HL-60 (cell line): Measurements from ENCODE around the gene RBPJL.

Source experiments
- DNase-seq, 2 experiments: peaks; one replicate each; pipeline ENCODE4 v3.0.0-alpha.2; 2010 to 2020; ENCODE audit warnings: low read depth in 1 of 2, low spot score in 1 of 2
- H3K27ac ChIP-seq: fragments of 250-450 bp; sonication (Bioruptor Pico); replicated peaks from 2 replicates; pipeline ENCODE4 v1.5.1; 2020; ENCODE audit warnings: mild to moderate bottlenecking, moderate library complexity
- H3K27me3 ChIP-seq: fragments of 250-450 bp; sonication (Bioruptor Pico); 2 replicates; pipeline ENCODE4 v1.5.1; 2021; ENCODE audit warnings: mild to moderate bottlenecking, moderate library complexity; ENCODE audit not compliant: insufficient read depth, poor library complexity, severe bottlenecking
- H3K4me3 ChIP-seq: replicated peaks from 2 replicates; pipeline ENCODE4 v1.5.1; 2011; ENCODE audit warnings: mild to moderate bottlenecking, control low read depth, low read length; ENCODE audit not compliant: insufficient read depth
- GABPA ChIP-seq: IDR thresholded peaks from 2 replicates; pipeline ENCODE4 v1.6.1; 2012; ENCODE audit warnings: low read depth
- POLR2AphosphoS5 ChIP-seq: IDR thresholded peaks from 2 replicates; pipeline ENCODE4 v1.6.1; 2012; ENCODE audit warnings: low read depth
- SPI1 ChIP-seq: IDR thresholded peaks from 2 replicates; pipeline ENCODE4 v1.6.1; 2012; ENCODE audit warnings: low read depth, mild to moderate bottlenecking, borderline replicate concordance
- TF ChIP-seq, protein P1 (sequence below): IDR thresholded peaks from 2 replicates; pipeline ENCODE4 v1.6.1; 2012; ENCODE audit warnings: low read depth; ENCODE audit not compliant: insufficient replicate concordance
- TF ChIP-seq, protein P2 (sequence below): IDR thresholded peaks from one replicate; pipeline ENCODE4 v1.5.1; 2011; ENCODE audit warnings: low read length, control low read depth, inconsistent platforms; ENCODE audit not compliant: insufficient read depth

The RBPJL gene

DNA sequence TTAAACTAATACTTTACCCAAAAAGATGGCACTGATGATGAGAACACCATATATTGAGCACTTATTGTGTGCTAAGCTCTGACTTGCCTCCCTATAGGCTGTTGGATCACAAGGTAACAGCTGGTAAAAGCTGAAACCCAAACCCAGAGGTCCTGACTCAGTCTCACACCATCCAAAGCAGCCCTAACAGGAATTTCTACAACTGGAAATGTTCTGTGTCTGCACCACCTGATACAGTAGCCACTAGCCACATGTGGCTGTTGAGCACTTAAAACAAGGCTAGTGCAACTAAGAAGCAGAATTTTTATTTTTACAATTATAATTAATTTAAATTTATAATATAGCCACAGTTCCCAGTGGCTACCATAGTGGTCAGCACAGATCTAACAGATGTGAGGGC, 17.1 kb downstream of the RBPJL start:
- H3K4me3 ChIP-seq: no peak overlapping the region
- TF ChIP-seq, protein P1, sequence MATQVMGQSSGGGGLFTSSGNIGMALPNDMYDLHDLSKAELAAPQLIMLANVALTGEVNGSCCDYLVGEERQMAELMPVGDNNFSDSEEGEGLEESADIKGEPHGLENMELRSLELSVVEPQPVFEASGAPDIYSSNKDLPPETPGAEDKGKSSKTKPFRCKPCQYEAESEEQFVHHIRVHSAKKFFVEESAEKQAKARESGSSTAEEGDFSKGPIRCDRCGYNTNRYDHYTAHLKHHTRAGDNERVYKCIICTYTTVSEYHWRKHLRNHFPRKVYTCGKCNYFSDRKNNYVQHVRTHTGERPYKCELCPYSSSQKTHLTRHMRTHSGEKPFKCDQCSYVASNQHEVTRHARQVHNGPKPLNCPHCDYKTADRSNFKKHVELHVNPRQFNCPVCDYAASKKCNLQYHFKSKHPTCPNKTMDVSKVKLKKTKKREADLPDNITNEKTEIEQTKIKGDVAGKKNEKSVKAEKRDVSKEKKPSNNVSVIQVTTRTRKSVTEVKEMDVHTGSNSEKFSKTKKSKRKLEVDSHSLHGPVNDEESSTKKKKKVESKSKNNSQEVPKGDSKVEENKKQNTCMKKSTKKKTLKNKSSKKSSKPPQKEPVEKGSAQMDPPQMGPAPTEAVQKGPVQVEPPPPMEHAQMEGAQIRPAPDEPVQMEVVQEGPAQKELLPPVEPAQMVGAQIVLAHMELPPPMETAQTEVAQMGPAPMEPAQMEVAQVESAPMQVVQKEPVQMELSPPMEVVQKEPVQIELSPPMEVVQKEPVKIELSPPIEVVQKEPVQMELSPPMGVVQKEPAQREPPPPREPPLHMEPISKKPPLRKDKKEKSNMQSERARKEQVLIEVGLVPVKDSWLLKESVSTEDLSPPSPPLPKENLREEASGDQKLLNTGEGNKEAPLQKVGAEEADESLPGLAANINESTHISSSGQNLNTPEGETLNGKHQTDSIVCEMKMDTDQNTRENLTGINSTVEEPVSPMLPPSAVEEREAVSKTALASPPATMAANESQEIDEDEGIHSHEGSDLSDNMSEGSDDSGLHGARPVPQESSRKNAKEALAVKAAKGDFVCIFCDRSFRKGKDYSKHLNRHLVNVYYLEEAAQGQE: no peak
- TF ChIP-seq SPI1: no peak
- TF ChIP-seq POLR2AphosphoS5: no peak
- TF ChIP-seq, protein P2, sequence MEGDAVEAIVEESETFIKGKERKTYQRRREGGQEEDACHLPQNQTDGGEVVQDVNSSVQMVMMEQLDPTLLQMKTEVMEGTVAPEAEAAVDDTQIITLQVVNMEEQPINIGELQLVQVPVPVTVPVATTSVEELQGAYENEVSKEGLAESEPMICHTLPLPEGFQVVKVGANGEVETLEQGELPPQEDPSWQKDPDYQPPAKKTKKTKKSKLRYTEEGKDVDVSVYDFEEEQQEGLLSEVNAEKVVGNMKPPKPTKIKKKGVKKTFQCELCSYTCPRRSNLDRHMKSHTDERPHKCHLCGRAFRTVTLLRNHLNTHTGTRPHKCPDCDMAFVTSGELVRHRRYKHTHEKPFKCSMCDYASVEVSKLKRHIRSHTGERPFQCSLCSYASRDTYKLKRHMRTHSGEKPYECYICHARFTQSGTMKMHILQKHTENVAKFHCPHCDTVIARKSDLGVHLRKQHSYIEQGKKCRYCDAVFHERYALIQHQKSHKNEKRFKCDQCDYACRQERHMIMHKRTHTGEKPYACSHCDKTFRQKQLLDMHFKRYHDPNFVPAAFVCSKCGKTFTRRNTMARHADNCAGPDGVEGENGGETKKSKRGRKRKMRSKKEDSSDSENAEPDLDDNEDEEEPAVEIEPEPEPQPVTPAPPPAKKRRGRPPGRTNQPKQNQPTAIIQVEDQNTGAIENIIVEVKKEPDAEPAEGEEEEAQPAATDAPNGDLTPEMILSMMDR: no peak
- TF ChIP-seq GABPA: no peak
- no peak for DNase-seq
- no peaks in the 10 kb centered on the region for H3K27me3 ChIP-seq
- no peak overlapping the region for H3K27ac ChIP-seq

DNA sequence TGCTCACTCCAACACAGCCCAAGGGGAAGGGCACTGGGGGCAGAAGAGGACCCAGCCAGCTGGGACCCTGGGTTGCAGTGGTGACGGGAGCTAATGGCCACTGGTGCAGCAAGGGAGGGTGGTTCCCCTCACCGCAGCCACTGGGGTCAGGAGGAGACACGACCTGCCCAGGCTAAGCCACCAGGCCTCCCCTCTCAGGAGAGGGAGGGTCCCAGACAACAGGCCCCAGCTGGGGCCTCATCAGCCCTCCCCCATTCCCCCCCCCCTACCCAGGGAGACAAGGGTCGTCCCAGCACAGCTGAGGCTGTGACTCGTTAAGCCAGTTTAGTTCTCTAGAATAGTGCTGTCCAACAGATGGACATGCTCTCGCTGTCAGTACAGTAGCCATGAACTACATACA, 18.7 kb downstream of the RBPJL start:
- H3K27ac ChIP-seq: no peak overlapping the region
- no peaks in the 10 kb centered on the region for H3K27me3 ChIP-seq
- TF ChIP-seq, protein P1: no peak
- TF ChIP-seq SPI1: no peak
- no peak for TF ChIP-seq POLR2AphosphoS5
- TF ChIP-seq GABPA: no peak
- TF ChIP-seq, protein P2: no peak
- no peak for DNase-seq
- no peak overlapping the region for H3K4me3 ChIP-seq

DNA sequence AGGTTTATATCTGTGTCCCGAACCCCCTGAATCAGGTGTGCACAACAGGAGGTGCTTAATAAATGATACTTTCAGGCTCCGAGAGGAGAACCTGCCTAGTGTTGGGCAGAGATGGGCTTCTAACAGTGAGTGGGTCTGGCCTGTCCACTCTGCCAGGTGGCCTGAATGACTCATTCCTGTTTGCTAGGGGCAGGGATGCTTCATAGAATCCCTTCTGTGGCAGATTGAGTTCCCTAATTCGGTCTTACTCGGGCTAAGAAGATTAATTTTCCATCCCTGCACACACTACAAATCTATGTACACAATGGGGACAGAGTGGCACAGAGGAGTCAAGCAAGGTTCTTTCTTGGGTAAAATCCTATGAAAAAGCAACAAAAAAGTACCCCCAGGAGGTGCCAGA, 21.8 kb downstream of the RBPJL start:
- no peak overlapping the region for H3K4me3 ChIP-seq
- H3K27me3 ChIP-seq: no peaks in the 10 kb centered on the region
- no peak for TF ChIP-seq GABPA
- TF ChIP-seq POLR2AphosphoS5: no peak
- TF ChIP-seq, protein P1: no peak
- TF ChIP-seq, protein P2: no peak
- no peak for TF ChIP-seq SPI1
- DNase-seq: no peak
- H3K27ac ChIP-seq: no peak overlapping the region
